MM.1S (cell line): ENCODE results near the gene SERPINA10.

Experiments used
- EZH2phosphoT487 ChIP-seq: fragments of 300-600 bp; sonication (generic); IDR thresholded peaks from 2 replicates; pipeline ENCODE4 v1.6.1; 2018; ENCODE audit warnings: antibody characterized with exemption, low read length
- TF ChIP-seq, protein P1 (sequence below): fragments of 300-600 bp; sonication (generic); IDR thresholded peaks from 2 replicates; pipeline ENCODE4 v1.5.1; 2016; ENCODE audit warnings: antibody characterized with exemption, low read length, mixed read lengths

DNA sequence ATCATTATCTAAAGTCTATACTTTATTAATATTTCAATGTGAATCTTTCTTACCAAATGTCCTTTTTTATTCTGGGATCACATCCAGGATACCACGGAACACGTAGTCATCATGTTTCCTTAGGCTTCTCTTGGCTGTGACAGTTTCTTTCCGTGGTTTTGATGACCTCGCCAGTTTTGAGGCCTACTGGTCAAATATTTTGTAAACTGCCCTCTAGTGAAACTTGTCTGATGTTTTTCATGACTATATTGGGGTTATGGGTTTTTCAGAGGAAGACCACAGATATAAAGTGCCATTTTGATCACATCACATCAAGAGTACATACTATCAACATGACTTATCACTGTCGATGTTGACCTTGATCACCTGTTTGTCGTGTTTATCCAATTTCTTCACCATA is 44.2 kb upstream of the SERPINA10 start:
- TF ChIP-seq, protein P1, sequence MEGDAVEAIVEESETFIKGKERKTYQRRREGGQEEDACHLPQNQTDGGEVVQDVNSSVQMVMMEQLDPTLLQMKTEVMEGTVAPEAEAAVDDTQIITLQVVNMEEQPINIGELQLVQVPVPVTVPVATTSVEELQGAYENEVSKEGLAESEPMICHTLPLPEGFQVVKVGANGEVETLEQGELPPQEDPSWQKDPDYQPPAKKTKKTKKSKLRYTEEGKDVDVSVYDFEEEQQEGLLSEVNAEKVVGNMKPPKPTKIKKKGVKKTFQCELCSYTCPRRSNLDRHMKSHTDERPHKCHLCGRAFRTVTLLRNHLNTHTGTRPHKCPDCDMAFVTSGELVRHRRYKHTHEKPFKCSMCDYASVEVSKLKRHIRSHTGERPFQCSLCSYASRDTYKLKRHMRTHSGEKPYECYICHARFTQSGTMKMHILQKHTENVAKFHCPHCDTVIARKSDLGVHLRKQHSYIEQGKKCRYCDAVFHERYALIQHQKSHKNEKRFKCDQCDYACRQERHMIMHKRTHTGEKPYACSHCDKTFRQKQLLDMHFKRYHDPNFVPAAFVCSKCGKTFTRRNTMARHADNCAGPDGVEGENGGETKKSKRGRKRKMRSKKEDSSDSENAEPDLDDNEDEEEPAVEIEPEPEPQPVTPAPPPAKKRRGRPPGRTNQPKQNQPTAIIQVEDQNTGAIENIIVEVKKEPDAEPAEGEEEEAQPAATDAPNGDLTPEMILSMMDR: no peak
- no peak for TF ChIP-seq EZH2phosphoT487
